Right atrium auricular region (tissue), 2 donors: Measurements from ENCODE around the gene EHD4. TPM values are rescaled to one million over a fixed set of nuclear protein-coding genes. Genes with fewer than 3 reads are reported as not detected.

Experiments used
- DNase-seq: peaks from one replicate; pipeline ENCODE4 v3.0.0-alpha.2; 2019; ENCODE audit warnings: low spot score
- H3K27ac ChIP-seq, 2 donors: fragments of 200-600 bp; sonication (generic); 1 replicate in 1 of 2; 2 replicates in 1 of 2; pipeline ENCODE4 v1.5.1; 2016 to 2019
- H3K27me3 ChIP-seq, 2 donors: fragments of 200-600 bp; sonication (generic); one replicate each; pipeline versions ENCODE4 v1.5.1 to v1.6.0; 2017 to 2019
- H3K36me3 ChIP-seq: fragments of 200-600 bp; sonication (generic); one replicate; pipeline ENCODE4 v1.5.1; 2016
- H3K4me1 ChIP-seq, 2 donors: fragments of 200-600 bp; sonication (generic); one replicate each; pipeline versions ENCODE4 v1.5.1 to v1.6.0; 2017 to 2019
- H3K4me3 ChIP-seq, 2 donors: fragments of 200-600 bp; sonication (generic); 1 replicate in 1 of 2; 2 replicates in 1 of 2; pipeline ENCODE4 v1.5.1; 2017 to 2019; ENCODE audit warnings: mild to moderate bottlenecking in 1 of 2, moderate library complexity in 1 of 2
- H3K9me3 ChIP-seq, 2 donors: fragments of 200-600 bp; sonication (generic); one replicate each; pipeline ENCODE4 v1.5.1; 2019
- total RNA-seq, 2 donors: library from RNA; depleted of rRNA; stranded (reverse); fragments of >200 nt; gene quantifications; one replicate each; pipeline ENCODE4 v1.1.0, GENCODE V29; 2016
- TF ChIP-seq, protein P1 (sequence below), 2 donors: fragments of 200-600 bp; sonication (generic); IDR thresholded peaks; one replicate each; pipeline ENCODE4 v1.5.1; 2019; ENCODE audit warnings: antibody characterized with exemption in 2 of 2

The EHD4 gene
- total RNA-seq, 2 donors from 2014 or later = 22.2 to 26.3 TPM

- peaks cover 0 to 36% of the 10 kb centered on the region in 2 donors for H3K4me1 ChIP-seq
- DNase-seq = no peak
- TF ChIP-seq, protein P1, sequence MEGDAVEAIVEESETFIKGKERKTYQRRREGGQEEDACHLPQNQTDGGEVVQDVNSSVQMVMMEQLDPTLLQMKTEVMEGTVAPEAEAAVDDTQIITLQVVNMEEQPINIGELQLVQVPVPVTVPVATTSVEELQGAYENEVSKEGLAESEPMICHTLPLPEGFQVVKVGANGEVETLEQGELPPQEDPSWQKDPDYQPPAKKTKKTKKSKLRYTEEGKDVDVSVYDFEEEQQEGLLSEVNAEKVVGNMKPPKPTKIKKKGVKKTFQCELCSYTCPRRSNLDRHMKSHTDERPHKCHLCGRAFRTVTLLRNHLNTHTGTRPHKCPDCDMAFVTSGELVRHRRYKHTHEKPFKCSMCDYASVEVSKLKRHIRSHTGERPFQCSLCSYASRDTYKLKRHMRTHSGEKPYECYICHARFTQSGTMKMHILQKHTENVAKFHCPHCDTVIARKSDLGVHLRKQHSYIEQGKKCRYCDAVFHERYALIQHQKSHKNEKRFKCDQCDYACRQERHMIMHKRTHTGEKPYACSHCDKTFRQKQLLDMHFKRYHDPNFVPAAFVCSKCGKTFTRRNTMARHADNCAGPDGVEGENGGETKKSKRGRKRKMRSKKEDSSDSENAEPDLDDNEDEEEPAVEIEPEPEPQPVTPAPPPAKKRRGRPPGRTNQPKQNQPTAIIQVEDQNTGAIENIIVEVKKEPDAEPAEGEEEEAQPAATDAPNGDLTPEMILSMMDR (IDR thresholded peaks at IDR 0.05) = no peak
- H3K4me3 ChIP-seq = peak within 1 kb of the TSS; percentile 35 to 46
- H3K9me3 ChIP-seq = no peaks in the 10 kb centered on the region
- H3K27ac ChIP-seq = peak within 1 kb of the TSS; percentile 82 to 87
- H3K27me3 ChIP-seq = no peaks in the 10 kb centered on the region
- no peaks in the 10 kb centered on the region for H3K36me3 ChIP-seq
Observed at GRCh38 chr15:41893422-41894250, 78.7 kb downstream of the EHD4 start, which contains the start of gene SPTBN5. Gene SPTBN5, minus strand, starts transcription at chr15:41894053. Its CDS starts 556 bp downstream, at chr15:41893497.

- H3K27me3 ChIP-seq = no peaks in the 10 kb centered on the region
- peak overlapping the region; percentile 35 to 46 for H3K4me3 ChIP-seq
- TF ChIP-seq, protein P1 (IDR thresholded peaks at IDR 0.05) = no peak
- no peak for DNase-seq
- no peaks in the 10 kb centered on the region for H3K36me3 ChIP-seq
- no peaks in the 10 kb centered on the region for H3K9me3 ChIP-seq
- H3K4me1 ChIP-seq = peaks cover 0 to 36% of the 10 kb centered on the region in 2 donors
- peak overlapping the region; percentile 82 to 87 for H3K27ac ChIP-seq
Observed at GRCh38 chr15:41892621-41893421, 79.5 kb downstream of the EHD4 start.

DNA sequence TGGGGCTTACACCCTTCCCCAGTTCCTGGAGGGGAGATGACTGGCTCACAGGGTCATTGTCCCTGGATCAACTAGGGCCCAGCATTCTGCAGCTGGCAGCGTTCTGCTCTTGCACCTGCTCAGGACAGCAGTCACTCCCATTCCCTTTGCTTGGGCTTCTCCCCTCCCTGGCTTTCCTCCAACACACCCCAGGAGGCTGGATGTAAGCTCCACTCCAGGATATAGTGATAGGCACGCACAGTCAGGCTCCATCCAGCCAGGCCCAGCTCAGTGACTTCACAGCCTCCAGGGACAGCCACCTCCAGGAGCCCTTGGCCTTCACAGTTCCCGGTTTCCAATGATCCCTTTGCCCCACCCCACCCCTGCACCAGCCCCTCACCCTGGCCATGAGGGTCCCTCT, 80.4 kb downstream of the EHD4 start:
- H3K27me3 ChIP-seq = no peaks in the 10 kb centered on the region
- H3K4me1 ChIP-seq = peaks cover 0 to 36% of the 10 kb centered on the region in 2 donors
- H3K27ac ChIP-seq = peak overlapping the region; percentile 82 to 87
- H3K9me3 ChIP-seq = no peaks in the 10 kb centered on the region
- no peaks in the 10 kb centered on the region for H3K36me3 ChIP-seq
- TF ChIP-seq, protein P1 (IDR thresholded peaks at IDR 0.05) = no peak
- peak overlapping the region in 1 of 2 donors; percentile 46 for H3K4me3 ChIP-seq
- DNase-seq = no peak

DNA sequence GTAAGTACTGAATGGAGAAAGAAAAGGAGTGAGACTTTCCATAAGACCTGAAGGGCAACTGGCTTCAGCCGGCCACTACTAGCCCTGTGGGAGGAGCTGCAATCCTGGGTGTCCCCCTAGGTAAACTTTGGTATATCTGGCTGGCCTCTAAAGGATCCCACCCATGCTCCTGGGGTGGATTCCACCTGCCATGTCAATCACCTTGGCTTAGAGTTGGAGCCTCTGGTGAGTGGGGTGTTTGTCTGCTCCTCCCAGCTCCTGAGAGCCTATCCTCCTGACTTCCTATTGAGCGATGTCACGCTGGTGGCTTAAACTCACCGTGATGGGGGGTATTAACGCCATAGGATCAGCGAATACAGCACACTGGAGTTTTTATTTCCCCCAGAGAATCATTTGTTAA, 81.1 kb downstream of the EHD4 start:
- no peaks in the 10 kb centered on the region for H3K9me3 ChIP-seq
- H3K27ac ChIP-seq = peak overlapping the region in 1 of 2 donors; percentile 87
- peaks cover 0 to 36% of the 10 kb centered on the region in 2 donors for H3K4me1 ChIP-seq
- DNase-seq = no peak
- no peak overlapping the region for H3K4me3 ChIP-seq
- TF ChIP-seq, protein P1 (IDR thresholded peaks at IDR 0.05) = no peak
- no peaks in the 10 kb centered on the region for H3K36me3 ChIP-seq
- H3K27me3 ChIP-seq = no peaks in the 10 kb centered on the region

DNA sequence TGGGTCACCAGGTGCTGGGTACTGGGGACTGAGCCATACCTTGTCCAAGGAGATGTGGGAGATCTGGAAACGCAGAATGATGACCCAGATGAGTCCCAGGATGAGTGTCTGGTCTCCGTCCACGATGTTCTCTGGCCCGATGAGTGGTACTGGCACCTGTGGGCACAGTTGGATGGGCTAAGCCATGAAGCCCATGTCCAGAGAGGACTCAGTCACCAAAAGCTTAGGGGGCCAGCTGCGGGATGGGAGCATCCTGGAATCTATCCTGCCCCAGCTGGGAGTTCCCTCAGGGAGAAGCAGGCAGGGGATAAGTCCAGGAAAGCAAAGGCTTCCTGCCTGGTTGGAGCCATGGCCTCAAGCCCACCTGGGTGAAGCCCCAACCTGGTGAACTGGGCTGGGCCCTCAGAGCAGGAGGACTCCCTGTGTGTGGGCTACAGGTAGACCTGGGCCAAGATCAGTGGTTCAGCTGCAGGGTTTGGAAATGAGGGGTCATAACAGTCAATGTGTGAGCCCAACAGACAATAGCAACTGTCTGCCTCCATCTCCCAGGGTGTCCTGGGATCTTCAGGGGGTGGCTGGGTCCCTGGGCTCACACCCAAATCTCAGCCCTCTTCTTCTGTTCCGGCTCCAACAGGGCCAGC, 82.2 kb downstream of the EHD4 start:
- Histone ChIP-seq H3K27me3 (no peaks in the 10 kb centered on the region), H3K4me1 (peaks cover 0 to 31% of the 10 kb centered on the region in 2 donors), H3K36me3 (no peaks in the 10 kb centered on the region), H3K27ac (no peak overlapping the region), H3K4me3 (no peak overlapping the region), H3K9me3 (no peaks in the 10 kb centered on the region)
- DNase-seq = no peak
- TF ChIP-seq, protein P1 (IDR thresholded peaks at IDR 0.05) = no peak
